GM12878 (cell line): ENCODE measurements around the gene IER5. TPM values are rescaled to one million over a fixed set of nuclear protein-coding genes. Genes with fewer than 3 reads are reported as not detected.

Experiments
- CUX1 ChIP-seq: IDR thresholded peaks from 2 replicates; pipeline ENCODE4 v1.6.1; 2012; ENCODE audit warnings: improper control_type of control experiment, low read depth, low read length; ENCODE audit not compliant: insufficient replicate concordance
- EP300 ChIP-seq, 2 experiments: fragments of 150-350 bp in 1 of 2; IDR thresholded peaks; 2 replicates each; pipeline ENCODE4 v1.6.1; 2011 to 2012; ENCODE audit warnings: low read depth in 2 of 2, low read length in 2 of 2, borderline replicate concordance in 1 of 2, improper control_type of control experiment in 1 of 2, inconsistent platforms in 1 of 2; ENCODE audit not compliant: control insufficient read depth in 1 of 2
- IKZF2 ChIP-seq, 2 experiments: fragments of 450-650 bp; IDR thresholded peaks; 2 replicates each; pipeline ENCODE4 v1.6.1; 2017; ENCODE audit warnings: mild to moderate bottlenecking in 2 of 2, moderate library complexity in 2 of 2
- IRF5 ChIP-seq: fragments of 450-650 bp; IDR thresholded peaks from 2 replicates; pipeline ENCODE4 v1.6.1; 2017; ENCODE audit warnings: borderline replicate concordance
- MEF2A ChIP-seq: IDR thresholded peaks from 2 replicates; pipeline ENCODE4 v1.6.1; 2011; ENCODE audit warnings: low read depth, mild to moderate bottlenecking, low read length, moderate library complexity; ENCODE audit not compliant: insufficient read depth
- PKNOX1 ChIP-seq: fragments of 450-650 bp; IDR thresholded peaks from 2 replicates; pipeline ENCODE4 v1.6.1; 2016; ENCODE audit warnings: mild to moderate bottlenecking
- RAD21 ChIP-seq: IDR thresholded peaks from 2 replicates; pipeline ENCODE4 v1.6.1; 2011; ENCODE audit warnings: mild to moderate bottlenecking, low read depth, low read length, moderate library complexity; ENCODE audit not compliant: insufficient read depth
- RB1 ChIP-seq: fragments of 450-650 bp; formaldehyde crosslinking; IDR thresholded peaks from 2 replicates; pipeline ENCODE4 v1.6.1; 2017; ENCODE audit warnings: mild to moderate bottlenecking, borderline replicate concordance
- SREBF1 ChIP-seq: IDR thresholded peaks from 2 replicates; pipeline ENCODE4 v1.6.1; 2012; ENCODE audit warnings: mild to moderate bottlenecking, low read length
- SRF ChIP-seq, 2 experiments: IDR thresholded peaks; 2 replicates each; pipeline ENCODE4 v1.6.1; 2011; ENCODE audit warnings: low read depth in 2 of 2, low read length in 2 of 2, mild to moderate bottlenecking in 1 of 2, moderate library complexity in 1 of 2
- USF1 ChIP-seq: IDR thresholded peaks from 2 replicates; pipeline ENCODE4 v1.6.1; 2011; ENCODE audit warnings: borderline replicate concordance, low read depth, mild to moderate bottlenecking, moderate library complexity, mixed read lengths, low read length; ENCODE audit not compliant: insufficient read depth; ENCODE audit errors: extremely low read length
- WRNIP1 ChIP-seq: IDR thresholded peaks from 2 replicates; pipeline ENCODE4 v1.6.1; 2011; ENCODE audit warnings: low read depth, low read length, improper control_type of control experiment, borderline replicate concordance
- ZNF217 ChIP-seq: fragments of 450-650 bp; IDR thresholded peaks from 2 replicates; pipeline ENCODE4 v1.6.1; 2017; ENCODE audit warnings: antibody characterized with exemption, mild to moderate bottlenecking
- ZNF24 ChIP-seq: fragments of 450-650 bp; IDR thresholded peaks from 2 replicates; pipeline ENCODE4 v1.6.1; 2017; ENCODE audit warnings: antibody characterized with exemption, mild to moderate bottlenecking
- polyA plus RNA-seq, 11 experiments: library from polyadenylated mRNA; depleted of rRNA in 4 of 11; unstranded in 6 of 11; stranded (reverse) in 5 of 11; fragments of >200 nt; fragmentation: Nextera tagmentation in 4 of 11; fragmentation: Illumina TruSeq in 1 of 11; extraction: Ambion mirVana in 4 of 11; extraction: Trizol in 1 of 11; gene quantifications; 1 replicate in 1 of 11; 2 replicates in 10 of 11; pipeline versions ENCODE4 v1.2.1 to v1.2.3, GENCODE V29; 2011 to 2016; ENCODE audit warnings: inconsistent platforms in 2 of 11, missing spikeins in 2 of 11, low read depth in 1 of 11
- total RNA-seq, 4 experiments: library from RNA; depleted of rRNA in 3 of 4; stranded (reverse); fragments of >200 nt in 3 of 4; fragmentation: Illumina TruSeq in 1 of 4; extraction: Trizol in 1 of 4; gene quantifications; 2 replicates each; pipeline versions ENCODE4 v1.2.1 to v1.2.3, GENCODE V29; 2013 to 2021

Gene IER5
- total and polyA plus RNA-seq, 10 of the 15 experiments (the other 5 are each of a cell fraction or from before 2014, with no cell fraction given) = 4.3 to 75.2 (median 30.5) TPM

- TF ChIP-seq USF1 = no peak
- TF ChIP-seq SREBF1 = no peak
- no peak for TF ChIP-seq PKNOX1
- TF ChIP-seq RAD21 = peak; percentile 93
- no peak for TF ChIP-seq EP300 (IDR thresholded peaks at IDR 0.05; ENCODE audit: borderline replicate concordance in 1 of 2, control insufficient read depth in 1 of 2, low read depth in 2 of 2, low read length in 2 of 2)
- TF ChIP-seq SRF (IDR thresholded peaks at IDR 0.05; ENCODE audit: low read depth in 2 of 2, low read length in 2 of 2) = no peak
- TF ChIP-seq ZNF217 = no peak
- no peak for TF ChIP-seq IRF5
- peak in 1 of 2 experiments; percentile 33; a peak in 1 of 4 replicates for TF ChIP-seq IKZF2 (IDR thresholded peaks at IDR 0.05)
- 0 out of 2 replicates have a peak, but pooled peaks have one; percentile 37 for TF ChIP-seq RB1
- TF ChIP-seq WRNIP1 = no peak
- no peak for TF ChIP-seq ZNF24
- TF ChIP-seq CUX1 = no peak
- no peak for TF ChIP-seq MEF2A
Measured at GRCh38 chr1:181083842-181084605, 4.5 kb upstream of the IER5 start (continued).
